Coronary artery (tissue), 2 donors: ENCODE results near the gene FRMD4B.

Experiments
- DNase-seq: peaks from one replicate; pipeline ENCODE4 v3.0.0-alpha.2; 2017; ENCODE audit warnings: low spot score
- H3K27ac ChIP-seq, 2 donors: fragments of 200-600 bp; sonication (generic); one replicate each; pipeline ENCODE4 v1.5.1; 2016 to 2019
- H3K4me3 ChIP-seq: fragments of 200-600 bp; sonication (generic); 2 replicates; pipeline ENCODE4 v1.5.1; 2016; ENCODE audit warnings: mild to moderate bottlenecking, moderate library complexity
- TF ChIP-seq, protein P1 (sequence below): fragments of 200-600 bp; sonication (generic); IDR thresholded peaks from one replicate; pipeline ENCODE4 v1.5.1; 2019; ENCODE audit warnings: antibody characterized with exemption

Gene FRMD4B

DNA sequence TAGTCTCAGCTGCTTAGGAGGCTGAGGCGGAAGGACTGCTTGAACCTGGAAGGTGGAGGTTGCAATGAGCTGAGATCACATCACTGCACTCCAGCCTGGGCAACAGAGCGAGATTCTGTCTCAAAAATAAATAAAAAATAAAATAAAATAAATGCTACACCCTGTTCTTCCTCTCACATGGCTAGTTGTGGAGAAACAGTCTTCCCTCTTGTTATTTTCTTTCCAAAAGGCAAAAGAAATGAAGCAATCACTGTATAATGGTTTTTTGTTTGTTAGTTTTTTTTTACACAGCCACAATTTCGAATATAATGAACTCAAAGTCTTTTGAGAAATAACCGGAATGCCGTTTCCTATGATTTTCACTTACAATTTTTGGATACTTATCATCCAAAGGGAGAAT, 4.9 kb upstream of the FRMD4B start:
- no peak overlapping the region for H3K4me3 ChIP-seq
- no peak for DNase-seq
- H3K27ac ChIP-seq: no peak overlapping the region
- TF ChIP-seq, protein P1, sequence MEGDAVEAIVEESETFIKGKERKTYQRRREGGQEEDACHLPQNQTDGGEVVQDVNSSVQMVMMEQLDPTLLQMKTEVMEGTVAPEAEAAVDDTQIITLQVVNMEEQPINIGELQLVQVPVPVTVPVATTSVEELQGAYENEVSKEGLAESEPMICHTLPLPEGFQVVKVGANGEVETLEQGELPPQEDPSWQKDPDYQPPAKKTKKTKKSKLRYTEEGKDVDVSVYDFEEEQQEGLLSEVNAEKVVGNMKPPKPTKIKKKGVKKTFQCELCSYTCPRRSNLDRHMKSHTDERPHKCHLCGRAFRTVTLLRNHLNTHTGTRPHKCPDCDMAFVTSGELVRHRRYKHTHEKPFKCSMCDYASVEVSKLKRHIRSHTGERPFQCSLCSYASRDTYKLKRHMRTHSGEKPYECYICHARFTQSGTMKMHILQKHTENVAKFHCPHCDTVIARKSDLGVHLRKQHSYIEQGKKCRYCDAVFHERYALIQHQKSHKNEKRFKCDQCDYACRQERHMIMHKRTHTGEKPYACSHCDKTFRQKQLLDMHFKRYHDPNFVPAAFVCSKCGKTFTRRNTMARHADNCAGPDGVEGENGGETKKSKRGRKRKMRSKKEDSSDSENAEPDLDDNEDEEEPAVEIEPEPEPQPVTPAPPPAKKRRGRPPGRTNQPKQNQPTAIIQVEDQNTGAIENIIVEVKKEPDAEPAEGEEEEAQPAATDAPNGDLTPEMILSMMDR: no peak

DNA sequence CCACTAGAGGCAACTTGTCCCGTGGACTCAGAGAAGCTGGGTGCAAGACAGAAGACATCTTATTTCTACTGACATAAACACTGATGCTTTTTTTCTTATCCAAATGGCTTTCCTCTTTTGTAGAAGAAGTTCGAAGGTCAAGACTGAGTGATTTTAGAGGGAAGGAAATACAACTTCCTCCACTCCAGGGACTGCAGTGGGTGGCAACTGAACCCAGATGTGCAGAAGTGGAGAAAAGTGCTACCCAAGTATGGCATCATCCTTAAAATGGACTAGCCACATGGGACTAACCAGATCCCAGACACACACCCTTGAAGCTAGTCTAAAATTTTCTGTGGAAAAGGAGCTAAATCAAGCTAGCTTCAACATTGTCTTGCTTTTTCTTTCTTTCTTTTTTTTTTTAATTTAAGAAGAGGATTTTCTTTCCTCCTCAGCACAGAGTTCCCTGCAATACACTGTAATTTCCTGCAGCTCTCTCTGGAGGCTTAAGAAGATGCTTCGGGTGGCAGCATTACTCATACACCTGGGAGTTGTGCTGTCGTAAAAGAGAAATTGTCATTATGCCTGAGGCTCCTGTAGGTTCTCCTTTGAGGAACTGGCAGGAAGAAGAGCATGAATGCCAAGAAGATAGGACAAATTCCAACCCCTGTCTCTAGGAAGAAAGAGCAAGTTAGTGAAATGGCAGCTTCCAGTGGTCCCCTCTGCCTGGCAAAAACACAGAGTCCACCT, 3.8 kb upstream of the FRMD4B start:
- DNase-seq: no peak
- peak overlapping the region in 1 of 2 donors; percentile 10 for H3K27ac ChIP-seq
- TF ChIP-seq, protein P1: no peak
- H3K4me3 ChIP-seq: no peak overlapping the region

DNA sequence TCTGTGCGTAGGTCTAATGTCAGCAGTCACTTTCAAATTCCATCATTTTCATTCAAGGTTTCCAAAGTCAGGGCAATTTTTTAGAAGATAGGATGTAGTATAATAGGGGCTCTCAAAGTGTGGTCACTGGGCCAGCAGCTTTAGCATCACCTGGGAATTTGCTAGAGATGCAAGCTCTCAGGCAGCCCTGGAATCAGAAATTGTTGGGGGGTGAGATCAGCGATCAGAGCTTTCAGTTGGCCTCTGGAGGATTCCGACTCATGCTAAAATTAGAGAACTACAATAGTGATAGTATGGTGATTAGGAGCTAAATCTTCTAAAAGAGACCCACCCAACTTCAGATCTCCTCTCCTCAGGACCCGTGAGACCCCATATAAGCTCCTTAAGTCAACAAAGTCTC, 2.4 kb upstream of the FRMD4B start:
- DNase-seq: no peak
- Histone ChIP-seq H3K27ac (no peak overlapping the region), H3K4me3 (no peak overlapping the region)
- TF ChIP-seq, protein P1: no peak

DNA sequence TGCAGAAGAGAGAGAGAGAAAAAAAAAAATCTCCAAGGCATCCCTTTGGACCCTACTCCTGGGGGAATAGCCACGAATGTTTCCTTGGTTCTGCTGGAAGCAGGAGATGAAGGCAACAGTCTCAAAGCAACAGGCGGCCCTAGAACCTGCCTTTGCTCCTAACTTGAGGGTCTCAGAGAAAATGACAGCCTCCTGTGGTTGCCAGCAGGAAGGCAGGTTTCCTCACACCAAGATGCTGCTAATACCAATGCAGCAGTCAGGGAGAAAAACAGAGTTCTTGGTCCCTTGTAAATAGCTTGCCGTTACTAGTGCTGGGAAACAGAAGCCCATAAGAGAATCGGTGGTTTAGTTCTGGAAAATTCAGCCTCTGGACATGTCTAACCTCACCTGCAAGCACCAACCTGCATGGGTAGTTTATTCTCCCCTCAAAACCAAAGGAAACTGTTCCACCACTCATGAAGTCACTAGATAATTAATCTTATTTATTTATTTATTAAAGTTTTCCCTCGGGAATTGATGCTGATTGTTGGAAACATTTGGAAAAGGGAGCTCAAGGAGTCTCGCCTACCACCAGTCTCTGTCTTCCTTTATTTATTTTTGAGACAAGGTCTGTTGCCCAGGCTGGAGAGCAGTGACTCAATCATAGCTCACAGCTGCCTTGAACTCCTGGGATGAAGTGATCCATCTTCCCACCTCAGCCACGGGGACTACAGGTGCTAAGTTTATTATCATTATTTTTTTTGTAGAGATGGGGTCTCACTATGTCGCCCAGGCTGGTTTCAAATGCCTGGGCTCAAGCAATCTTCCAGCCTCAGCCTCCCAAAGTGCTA, 883 bp upstream of the FRMD4B start:
- peak overlapping the region; percentile 76 for H3K4me3 ChIP-seq
- TF ChIP-seq, protein P1: no peak
- DNase-seq: no peak
- peak overlapping the region in 1 of 2 donors; percentile 87 for H3K27ac ChIP-seq

DNA sequence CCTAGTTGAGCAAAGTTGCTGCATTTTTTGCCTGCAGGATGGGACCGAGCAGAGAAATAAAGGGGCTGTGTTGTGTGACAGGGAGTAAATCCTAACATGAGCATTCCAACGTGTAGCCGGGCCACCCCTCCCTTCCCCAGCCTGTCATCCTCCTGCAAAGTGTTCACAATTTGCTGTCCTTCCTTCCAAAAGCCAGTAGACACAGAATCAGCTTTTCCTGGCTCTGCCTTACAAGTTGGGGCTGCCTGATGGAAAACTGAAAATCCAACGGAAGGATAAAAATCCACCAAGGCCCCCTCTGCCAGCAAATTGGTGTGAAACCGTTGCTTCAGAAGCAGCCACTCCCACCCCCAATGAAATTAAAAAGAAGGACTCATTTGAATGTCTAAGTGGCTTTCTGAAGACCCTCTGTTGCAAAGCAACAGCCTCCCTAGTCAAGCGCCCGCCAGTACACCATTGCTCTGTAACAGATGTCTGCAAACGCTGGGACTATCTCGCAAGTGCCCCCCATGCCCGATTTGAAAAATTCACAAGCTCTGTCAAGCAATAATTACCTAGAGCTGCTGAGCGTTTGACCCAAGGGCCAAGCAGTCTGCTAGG, 665 bp downstream of the FRMD4B start:
- peak overlapping the region; percentile 76 for H3K4me3 ChIP-seq
- TF ChIP-seq, protein P1: no peak
- H3K27ac ChIP-seq: peak overlapping the region; percentile 56 to 87
- no peak for DNase-seq

DNA sequence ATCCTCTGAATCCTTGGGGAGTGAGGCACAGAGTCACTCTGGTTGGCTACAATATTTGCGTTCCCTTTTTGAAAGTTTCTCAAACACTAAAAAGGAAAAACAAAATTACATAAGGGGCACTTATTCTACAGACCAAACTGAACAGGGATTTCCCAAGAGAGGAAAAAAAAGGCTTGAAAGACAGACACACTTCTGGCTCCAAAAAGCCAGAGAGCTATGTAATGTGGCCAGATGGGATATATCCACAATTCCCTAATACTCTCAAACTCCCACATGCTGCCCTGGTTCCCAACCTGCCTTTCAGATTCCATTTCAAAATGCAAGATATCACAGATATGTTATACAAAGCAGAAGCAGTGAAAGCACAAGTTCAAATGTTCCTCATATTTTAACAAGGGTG, 1.6 kb downstream of the FRMD4B start:
- H3K27ac ChIP-seq: peak overlapping the region in 1 of 2 donors; percentile 87
- DNase-seq: no peak
- TF ChIP-seq, protein P1: no peak
- peak overlapping the region; percentile 76 for H3K4me3 ChIP-seq
